IPS DF 4.7 (cell line): ENCODE measurements around the gene NDUFV2.
"Not testable (repeated sequence)": the region's sequence is repeated elsewhere in the genome, so short reads cannot be mapped to it uniquely, and the experiment has no call there.

Experiments used
- DNase-seq: peaks from one replicate; pipeline ENCODE4 v3.0.0-alpha.2; 2013; ENCODE audit warnings: low spot score; ENCODE audit errors: extremely low read depth

NDUFV2 gene

DNA sequence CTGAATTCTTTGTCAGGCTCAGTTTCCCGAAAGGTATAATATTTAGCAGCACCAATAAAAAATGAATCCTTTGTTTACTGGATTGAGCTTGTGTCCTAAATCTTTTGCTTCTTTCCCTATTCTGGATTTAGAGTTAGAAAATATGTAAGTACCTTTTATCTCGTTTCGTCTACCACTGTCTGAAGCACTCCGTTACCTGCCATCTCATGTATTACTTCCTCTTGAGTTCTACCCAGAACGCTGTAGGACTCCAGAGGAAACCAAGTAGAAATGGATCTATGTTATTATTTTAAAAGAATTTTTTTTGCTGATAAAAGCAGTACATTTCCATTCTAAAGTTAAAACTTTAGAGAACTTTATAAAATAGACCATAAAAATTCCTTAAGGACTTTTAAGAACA is 47.6 kb downstream of the NDUFV2 start:
- no peak for DNase-seq

DNA sequence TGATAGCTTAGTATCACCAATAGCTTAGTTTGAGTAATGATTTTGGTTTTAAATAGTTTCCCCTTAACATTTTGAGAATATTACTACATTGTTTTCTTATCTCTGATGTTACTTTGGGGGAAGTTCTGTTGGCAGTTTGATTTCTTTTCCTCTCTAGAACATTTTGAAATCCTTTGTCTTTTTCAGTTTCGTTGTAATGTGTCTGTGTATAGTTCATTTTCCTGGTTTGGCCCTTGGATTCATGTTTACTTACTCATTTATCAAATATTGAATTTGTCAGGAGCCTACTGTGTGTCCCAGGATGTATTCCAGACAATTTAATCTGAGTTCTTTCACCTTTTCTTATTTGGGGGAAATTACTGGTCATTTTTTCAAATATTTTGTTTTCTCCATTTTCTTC is 50.8 kb downstream of the NDUFV2 start:
- DNase-seq = no peak

- no peak for DNase-seq
These were observed 54.2 kb downstream of the NDUFV2 start for GRCh38 chr18:9156604-9157249.

GRCh38 chr18:9157806-9158205 is 55.3 kb downstream of the NDUFV2 start:
- DNase-seq = no peak

- DNase-seq = no peak
These were observed 57.5 kb downstream of the NDUFV2 start for GRCh38 chr18:9160014-9160413.

- DNase-seq = not testable (repeated sequence)
These were observed 60.2 kb downstream of the NDUFV2 start for GRCh38 chr18:9162663-9163062.

DNA sequence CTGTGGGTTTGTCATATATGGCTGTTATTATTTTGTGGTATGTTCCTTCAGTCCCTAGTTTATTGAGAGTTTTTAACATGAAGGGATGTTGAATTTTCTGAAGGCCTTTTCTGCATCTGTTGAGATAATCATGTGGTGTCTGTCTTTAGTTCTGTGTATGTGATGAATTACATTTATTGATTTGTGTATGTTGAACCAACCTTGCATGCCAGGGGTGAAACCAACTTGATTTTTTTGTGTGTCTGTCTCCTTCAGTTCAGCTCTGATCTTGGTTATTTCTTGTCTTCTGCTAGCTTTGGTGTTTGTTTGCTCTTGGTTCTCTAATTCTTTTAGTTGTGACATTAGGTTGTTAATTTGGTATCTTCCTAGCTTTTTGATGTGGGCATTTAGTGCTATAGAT is 61.6 kb downstream of the NDUFV2 start:
- not testable (repeated sequence) for DNase-seq

DNA sequence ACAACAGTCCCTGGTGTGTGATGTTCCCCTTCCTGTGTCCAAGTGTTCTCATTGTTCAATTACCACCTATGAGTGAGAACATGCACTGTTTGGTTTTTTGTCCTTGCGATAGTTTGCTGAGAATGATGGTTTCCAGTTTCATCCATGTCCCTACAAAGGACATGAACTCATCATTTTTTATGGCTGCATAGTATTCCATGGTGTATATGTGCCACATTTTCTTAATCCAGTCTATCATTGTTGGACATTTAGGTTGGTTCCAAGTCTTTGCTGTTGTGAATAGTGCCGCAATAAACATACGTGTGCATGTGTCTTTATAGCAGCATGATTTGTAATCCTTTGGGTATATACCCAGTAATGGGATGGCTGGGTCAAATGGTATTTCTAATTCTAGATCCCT is 63.4 kb downstream of the NDUFV2 start:
- DNase-seq = not testable (repeated sequence)

GRCh38 chr18:9169515-9169914 is 67.0 kb downstream of the NDUFV2 start:
- DNase-seq = not testable (repeated sequence)

DNA sequence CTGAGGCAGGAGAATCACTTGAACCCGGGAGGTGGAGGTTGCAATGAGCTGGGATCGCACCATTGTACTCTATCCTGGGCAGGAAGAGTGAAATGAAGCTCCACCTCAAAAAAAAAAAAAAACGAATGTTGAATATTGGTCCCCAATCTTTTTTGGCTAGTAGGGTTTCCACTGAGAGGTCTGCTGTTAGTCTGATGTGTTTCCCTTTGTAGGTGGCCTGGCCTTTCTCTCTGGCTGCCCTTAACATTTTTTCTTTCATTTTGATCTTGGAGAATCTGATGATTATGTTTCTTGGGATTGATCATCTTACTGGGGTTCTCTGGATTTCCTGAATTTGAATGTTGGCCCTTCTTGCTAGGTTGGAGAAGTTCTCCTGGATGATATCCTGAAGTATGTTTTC is 69.4 kb downstream of the NDUFV2 start:
- DNase-seq = not testable (repeated sequence)

GRCh38 chr18:9172506-9173127 is 70.1 kb downstream of the NDUFV2 start:
- no peak for DNase-seq

GRCh38 chr18:9173770-9174233 is 71.3 kb downstream of the NDUFV2 start:
- no peak for DNase-seq

GRCh38 chr18:9174302-9174701 is 71.8 kb downstream of the NDUFV2 start:
- no peak for DNase-seq

DNA sequence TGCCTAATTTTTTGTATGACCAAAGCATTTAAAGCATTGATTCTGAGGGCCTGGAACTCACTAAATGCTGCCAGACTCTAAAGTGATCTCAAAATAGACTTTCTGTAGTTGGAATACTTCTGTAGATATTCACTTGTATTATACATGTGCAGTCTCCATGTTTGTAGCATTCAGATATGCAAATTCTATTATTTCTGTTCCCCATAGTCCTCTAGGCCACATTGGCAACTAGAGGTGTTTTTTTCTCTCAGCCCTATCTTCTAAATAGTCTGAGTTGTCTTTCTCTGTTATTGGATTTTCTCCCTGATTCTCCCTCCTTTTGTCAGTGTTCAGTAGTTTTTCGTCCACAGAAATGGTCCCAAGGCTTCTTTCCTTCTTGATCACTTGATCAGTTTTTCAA is 72.6 kb downstream of the NDUFV2 start:
- DNase-seq = no peak

DNA sequence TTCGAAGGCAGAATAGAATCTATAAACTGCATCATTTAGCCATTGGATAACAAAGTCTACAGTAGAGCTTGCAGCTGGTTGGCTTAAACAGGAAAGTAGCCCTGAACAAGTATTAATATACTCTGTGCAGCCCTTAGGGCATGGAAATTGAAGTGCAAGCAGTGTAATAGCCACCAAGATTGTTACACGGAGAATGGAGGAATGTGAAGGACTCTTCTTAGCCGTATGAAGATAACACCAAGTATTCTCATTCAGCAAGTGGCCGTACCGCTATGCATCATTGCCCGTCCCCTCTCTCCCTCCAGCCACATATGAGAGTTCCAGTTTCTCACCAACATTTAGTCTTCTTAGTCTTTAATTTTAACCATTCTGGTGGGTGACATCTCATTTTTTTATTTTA is 74.5 kb downstream of the NDUFV2 start:
- no peak for DNase-seq

DNA sequence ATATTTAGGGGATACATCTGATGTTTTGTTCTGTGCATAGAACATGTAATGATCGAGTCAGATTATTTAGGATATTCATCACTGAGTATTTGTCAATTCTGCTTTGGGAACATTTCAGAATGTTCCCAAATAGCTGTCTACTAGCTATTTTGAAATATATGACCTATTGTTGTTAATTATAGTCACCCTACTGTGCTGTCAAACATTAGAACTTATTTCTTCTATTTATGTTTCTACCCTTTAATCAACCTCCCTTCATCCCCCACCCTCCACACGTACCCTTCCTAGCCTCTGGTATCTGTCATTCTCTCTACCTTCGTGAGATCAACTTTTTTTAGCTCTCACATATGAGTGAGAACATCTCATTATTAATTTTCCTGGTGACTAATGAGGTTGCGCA is 75.0 kb downstream of the NDUFV2 start:
- no peak for DNase-seq

GRCh38 chr18:9178557-9178956 is 76.1 kb downstream of the NDUFV2 start:
- no peak for DNase-seq

DNA sequence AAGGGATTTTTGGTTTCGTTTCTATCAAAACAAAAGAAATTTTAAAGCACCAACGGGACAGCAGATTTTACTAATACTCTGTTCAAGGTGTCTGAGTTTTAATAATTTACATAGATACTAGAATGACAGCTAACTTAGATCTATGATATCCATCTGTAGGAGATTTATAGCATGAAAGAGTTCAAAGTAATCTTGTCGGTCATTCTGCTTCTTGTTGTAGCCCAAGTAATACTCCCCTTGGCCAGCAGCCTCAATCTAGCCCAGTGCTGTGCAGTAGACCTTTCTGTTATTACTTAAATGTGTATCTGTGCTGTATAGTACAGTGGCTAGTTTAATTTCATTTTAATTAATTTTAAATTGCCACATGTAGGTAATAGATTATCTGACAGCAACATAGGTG is 78.8 kb downstream of the NDUFV2 start:
- no peak for DNase-seq

DNA sequence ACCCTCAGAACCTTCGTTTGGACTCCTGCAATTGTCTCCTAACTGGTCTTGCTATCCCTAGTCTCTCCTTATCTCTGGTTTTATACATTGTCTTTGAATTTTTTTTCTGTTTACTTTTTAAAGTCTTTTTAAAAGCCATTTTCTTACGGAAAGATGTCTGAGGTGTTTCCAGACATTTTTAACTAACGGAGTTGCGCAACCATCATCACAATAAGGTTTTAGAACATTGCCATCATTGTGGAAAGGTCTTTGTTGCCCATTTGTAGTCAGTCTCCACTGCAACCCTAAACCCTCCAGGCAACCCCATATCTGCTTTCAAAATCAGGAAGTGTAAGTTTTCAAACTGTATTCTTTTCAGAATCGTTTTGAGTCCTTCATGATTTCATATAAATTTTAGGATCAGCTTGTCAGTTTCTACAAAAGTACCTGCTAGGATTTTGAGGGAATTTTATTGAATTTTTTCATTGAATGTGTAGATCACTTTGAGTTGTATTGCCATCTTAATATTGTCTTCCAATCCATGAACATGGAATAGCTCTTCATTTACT is 80.4 kb downstream of the NDUFV2 start:
- DNase-seq = no peak
